HG02763 (cell line): ENCODE measurements around the gene PIGU.
"Not testable (repeated sequence)": the region's sequence is repeated elsewhere in the genome, so short reads cannot be mapped to it uniquely, and the experiment has no call there.

Source experiments
- ATAC-seq: cut with Tn5 transposase; IDR thresholded peaks from one replicate; pipeline ENCODE4 v1.9.1; 2021; ENCODE audit warnings: mild to moderate bottlenecking, moderate library complexity; ENCODE audit not compliant: unreplicated experiment

The PIGU gene, protein sequence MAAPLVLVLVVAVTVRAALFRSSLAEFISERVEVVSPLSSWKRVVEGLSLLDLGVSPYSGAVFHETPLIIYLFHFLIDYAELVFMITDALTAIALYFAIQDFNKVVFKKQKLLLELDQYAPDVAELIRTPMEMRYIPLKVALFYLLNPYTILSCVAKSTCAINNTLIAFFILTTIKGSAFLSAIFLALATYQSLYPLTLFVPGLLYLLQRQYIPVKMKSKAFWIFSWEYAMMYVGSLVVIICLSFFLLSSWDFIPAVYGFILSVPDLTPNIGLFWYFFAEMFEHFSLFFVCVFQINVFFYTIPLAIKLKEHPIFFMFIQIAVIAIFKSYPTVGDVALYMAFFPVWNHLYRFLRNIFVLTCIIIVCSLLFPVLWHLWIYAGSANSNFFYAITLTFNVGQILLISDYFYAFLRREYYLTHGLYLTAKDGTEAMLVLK

GRCh38 chr20:34676642-34677373 is at the start of gene PIGU:
TSS of gene PIGU (minus strand) at chr20:34677092. CDS start at chr20:34677085, 7 bp downstream.
- ATAC-seq: peak; percentile 92

DNA sequence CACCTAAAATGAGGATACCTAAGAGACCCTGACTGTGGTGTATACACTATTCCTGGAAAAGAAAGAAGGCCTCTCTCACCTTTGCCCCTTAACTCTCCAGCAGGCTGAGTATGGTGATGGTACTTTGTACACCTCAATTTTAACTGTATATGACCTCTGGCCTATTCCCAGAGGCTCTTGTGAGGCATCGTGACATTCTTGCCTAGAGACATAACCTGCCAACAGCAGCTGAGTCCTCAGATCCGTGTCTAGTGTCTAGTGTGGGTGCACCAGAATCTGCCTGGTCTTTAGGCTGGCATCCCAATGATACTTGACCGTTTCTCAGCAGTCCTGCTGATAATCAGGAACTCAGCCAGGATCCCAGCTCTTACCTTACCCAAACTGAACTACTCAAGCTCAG is 47.3 kb upstream of the PIGU start:
- ATAC-seq: no peak

GRCh38 chr20:34722560-34722959 is 45.7 kb upstream of the PIGU start:
- ATAC-seq: not testable (repeated sequence)

DNA sequence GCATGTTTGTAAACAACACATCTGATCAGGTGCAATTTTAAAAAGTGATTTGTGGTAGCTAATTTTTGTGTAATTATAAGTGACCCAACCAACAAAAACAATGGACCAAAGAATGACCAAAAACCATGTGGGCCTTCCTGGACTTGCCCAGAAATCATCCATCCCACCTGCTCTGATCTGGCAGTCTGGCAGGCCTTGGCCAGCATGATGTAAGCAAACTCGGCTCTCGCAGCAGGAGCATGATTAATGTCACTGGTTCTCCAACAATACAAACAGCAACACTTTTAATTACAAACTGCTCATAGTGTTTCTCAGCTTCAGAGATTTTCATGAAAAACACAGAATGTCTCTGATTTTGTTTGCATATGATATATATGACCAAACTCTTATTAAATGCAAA is 43.4 kb upstream of the PIGU start:
- no peak for ATAC-seq

GRCh38 chr20:34719242-34720017 is 42.5 kb upstream of the PIGU start:
- peak; percentile 83 for ATAC-seq

DNA sequence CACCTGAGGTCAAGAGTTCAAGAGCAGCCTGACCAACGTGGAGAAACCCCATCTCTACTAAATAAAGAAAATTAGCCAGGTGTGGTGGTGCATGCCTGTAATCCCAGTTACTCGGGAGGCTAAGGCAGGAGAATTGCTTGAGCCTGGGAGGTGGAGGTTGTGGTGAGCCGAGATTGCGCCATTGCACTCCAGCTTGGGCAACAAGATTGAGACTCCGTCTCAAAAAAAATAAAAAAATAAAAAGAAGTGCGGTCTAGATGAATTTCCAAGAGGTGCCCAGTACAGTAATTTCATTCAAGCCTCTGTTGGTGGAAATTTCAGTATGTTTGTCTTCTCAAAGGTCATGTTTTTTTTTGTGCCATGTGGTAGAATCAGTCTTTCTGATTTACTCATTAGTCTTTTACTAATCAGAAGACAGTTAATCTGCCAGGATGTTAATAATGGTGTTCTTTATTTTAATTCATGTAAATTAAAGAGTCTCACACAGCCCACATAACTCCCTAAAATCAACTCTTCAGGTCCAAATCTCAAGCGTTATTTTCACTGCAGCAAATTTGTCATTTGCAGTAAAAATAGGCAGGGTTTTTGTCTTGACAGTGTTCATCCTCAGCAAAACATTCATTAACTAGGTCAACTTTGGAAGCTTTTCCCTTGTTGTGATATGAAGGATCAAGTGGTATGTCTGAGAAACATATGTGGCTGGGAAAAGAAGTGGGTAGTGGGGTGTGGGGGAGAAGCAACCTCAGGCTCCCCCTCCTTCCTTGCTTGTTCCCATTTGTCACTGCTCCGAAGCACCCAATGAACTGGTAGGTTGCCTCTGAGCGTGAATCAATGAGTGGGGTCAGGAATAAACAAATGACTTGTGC is 40.6 kb upstream of the PIGU start:
- no peak for ATAC-seq

- ATAC-seq: no peak
Measured at GRCh38 chr20:34716921-34717229, 40.0 kb upstream of the PIGU start.

- ATAC-seq: no peak
Measured at GRCh38 chr20:34715384-34715783, 38.5 kb upstream of the PIGU start.

GRCh38 chr20:34713944-34714515 is 37.1 kb upstream of the PIGU start:
- not testable (repeated sequence) for ATAC-seq

GRCh38 chr20:34713194-34713943 is 36.5 kb upstream of the PIGU start:
- ATAC-seq: no peak

DNA sequence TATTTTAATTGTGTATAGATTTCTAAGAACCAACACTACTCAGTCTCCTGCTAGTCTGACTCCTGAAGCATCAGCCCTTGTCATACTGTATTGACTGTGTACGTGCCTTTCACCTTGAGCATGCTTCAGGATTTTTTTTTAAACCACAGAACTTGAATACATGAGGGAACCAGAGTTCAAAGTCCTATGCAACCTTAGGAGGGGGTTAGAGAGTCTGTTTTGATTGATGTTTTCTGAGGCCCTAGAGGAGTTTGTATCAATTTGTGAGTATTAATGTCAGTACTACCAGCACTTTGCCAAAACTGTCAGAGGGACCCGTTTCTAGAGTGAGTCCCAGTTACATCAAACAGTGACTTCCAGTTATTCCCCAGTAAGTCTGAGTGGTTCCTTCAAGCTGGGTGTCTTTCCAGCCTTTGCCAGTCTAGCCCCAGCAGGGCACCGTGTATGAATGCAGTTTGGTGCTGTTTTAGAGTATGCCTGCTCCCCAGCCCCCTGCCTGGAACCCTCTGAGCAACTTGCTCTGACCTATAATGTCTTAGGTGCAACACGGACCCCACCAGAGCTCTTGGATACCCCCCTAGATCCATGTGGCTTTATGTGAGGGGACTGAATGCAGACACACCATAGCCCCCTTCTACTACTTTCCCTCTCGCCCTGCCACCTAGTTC is 35.8 kb upstream of the PIGU start:
- no peak for ATAC-seq

DNA sequence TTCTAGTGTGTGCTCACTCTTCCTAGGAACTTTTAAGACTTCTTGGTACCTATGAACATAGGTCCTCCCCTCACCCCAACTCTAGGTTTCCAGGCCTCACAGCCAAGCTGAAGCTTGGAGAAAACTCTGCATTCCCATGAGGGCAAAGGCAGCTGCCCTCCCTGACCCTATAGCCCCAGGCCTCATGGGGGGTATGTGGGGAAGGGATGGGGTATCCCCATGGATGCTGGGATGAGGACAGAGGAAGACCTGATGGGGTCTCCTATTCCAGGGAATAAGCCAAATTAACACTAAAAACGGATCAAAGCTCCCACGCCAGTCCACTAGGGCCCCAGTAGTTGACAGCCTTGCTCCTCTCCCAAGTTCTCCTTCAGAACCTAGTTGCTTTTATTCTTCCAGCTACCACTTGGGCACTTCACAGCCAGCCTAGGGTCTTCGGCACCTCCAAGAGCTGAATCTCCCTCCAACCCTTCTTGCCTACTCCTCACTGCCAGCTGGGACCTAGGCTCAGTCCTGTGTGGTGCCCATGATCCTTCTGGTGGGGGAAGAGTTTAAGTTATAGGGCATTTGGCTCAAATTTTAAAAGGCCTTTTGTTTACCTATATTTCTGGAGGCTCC is 35.0 kb upstream of the PIGU start:
- no peak for ATAC-seq

DNA sequence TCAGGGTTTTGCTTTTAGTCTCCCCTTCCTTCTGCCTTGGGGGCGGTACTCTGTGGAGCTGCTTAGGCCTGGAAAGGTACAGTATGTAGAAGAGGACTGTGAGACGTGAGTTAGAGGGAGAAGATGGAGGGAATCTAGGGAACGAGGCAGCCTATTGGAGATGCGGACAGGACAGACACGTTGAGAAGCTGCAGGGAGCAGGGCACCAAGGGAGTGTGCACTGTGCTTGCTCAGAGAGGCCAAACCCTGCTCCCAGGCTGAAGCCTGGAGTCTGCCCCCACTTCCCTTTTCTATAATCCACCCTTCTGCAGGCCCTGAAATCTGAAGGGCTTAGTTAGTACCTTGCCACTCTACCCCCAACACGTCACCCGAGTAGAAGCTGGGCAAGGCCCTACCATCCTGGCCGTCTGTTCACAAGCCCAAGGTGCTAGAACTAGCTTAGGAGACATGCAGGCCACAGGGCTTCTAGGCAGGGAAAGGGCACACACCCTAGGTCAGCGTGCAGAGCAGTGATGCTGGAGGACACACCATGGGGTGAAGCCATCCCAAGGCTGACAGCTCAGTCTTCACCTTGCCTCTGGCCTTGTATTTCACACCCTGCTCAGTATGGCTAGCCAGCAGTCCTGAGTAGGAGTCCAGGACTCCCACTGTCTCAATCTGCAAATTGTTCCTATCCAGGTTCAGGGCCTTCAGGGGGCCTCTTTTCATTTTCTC is 34.1 kb upstream of the PIGU start:
- ATAC-seq: no peak

DNA sequence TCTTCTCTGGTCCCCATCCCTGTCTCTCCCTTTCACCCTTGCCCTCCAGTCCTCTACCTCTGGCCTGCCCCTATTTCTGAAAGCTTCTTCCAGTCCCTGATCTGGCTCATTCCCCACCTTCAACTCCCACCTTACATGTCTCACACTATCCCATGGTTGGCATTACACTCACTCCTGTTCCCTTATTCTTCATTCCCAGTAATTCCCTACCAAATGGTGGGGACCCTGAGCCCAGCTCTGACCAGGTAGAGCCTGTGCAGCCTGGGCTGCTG is 33.6 kb upstream of the PIGU start:
- no peak for ATAC-seq

GRCh38 chr20:34709831-34710567 is 33.1 kb upstream of the PIGU start:
- peak; percentile 36 for ATAC-seq

GRCh38 chr20:34709044-34709830 is 32.3 kb upstream of the PIGU start:
- peak; percentile 44 for ATAC-seq

- no peak for ATAC-seq
Measured at GRCh38 chr20:34708621-34709043, 31.7 kb upstream of the PIGU start.
